CD14-positive monocyte (primary cell): ENCODE data around the gene CDH23. TPM values are rescaled to one million over a fixed set of nuclear protein-coding genes. Genes with fewer than 3 reads are reported as not detected.

Experiments
- DNase-seq, 3 donors: peaks; one replicate each; pipeline ENCODE4 v3.0.0-alpha.2; 2011 to 2022
- H2AFZ ChIP-seq: 2 replicates; pipeline ENCODE4 v1.6.0; 2012; ENCODE audit warnings: mild to moderate bottlenecking, low read depth, low read length, inconsistent platforms; ENCODE audit not compliant: insufficient read depth, poor library complexity, severe bottlenecking
- H3K27ac ChIP-seq, 2 donors: 1 replicate in 1 of 2; 2 replicates in 1 of 2; pipeline ENCODE4 v1.5.1; 2012 to 2013; ENCODE audit warnings: low read length in 2 of 2, control low read depth in 1 of 2, inconsistent platforms in 1 of 2, low read depth in 1 of 2, mild to moderate bottlenecking in 1 of 2
- H3K27me3 ChIP-seq, 2 donors: one replicate each; pipeline versions ENCODE4 v1.6.0 to v1.6.1; 2011 to 2013; ENCODE audit warnings: low read length in 2 of 2; ENCODE audit not compliant: control insufficient read depth in 2 of 2, insufficient read depth in 2 of 2
- H3K36me3 ChIP-seq, 2 donors: replicated peaks in 1 of 2; 1 replicate in 1 of 2; 2 replicates in 1 of 2; pipeline versions ENCODE4 v1.5.1 to v1.6.1; 2012 to 2013; ENCODE audit warnings: low read length in 2 of 2, control low read depth in 1 of 2, inconsistent platforms in 1 of 2, mild to moderate bottlenecking in 1 of 2; ENCODE audit not compliant: insufficient read depth in 2 of 2, control insufficient read depth in 1 of 2
- H3K4me1 ChIP-seq, 2 donors: 1 replicate in 1 of 2; 2 replicates in 1 of 2; pipeline versions ENCODE4 v1.5.1 to v1.6.1; 2012 to 2013; ENCODE audit warnings: low read length in 2 of 2, control low read depth in 1 of 2, inconsistent platforms in 1 of 2, mild to moderate bottlenecking in 1 of 2, moderate library complexity in 1 of 2; ENCODE audit not compliant: insufficient read depth in 2 of 2, control insufficient read depth in 1 of 2
- H3K4me2 ChIP-seq: replicated peaks from 2 replicates; pipeline ENCODE3; 2012; ENCODE audit warnings: low read length, moderate library complexity, mild to moderate bottlenecking; ENCODE audit not compliant: poor library complexity, severe bottlenecking; ENCODE audit errors: extremely low read depth
- H3K4me3 ChIP-seq, 3 experiments: fragments of 200-600 bp in 1 of 3; sonication (generic) in 1 of 3; replicated peaks in 1 of 3; 1 replicate in 2 of 3; 2 replicates in 1 of 3; pipeline ENCODE4 v1.5.1; 2011 to 2013; ENCODE audit warnings: low read length in 3 of 3, mild to moderate bottlenecking in 3 of 3, control low read depth in 2 of 3, low read depth in 2 of 3, inconsistent platforms in 1 of 3, moderate library complexity in 1 of 3
- H3K79me2 ChIP-seq: 2 replicates; pipeline ENCODE4 v1.6.0; 2012; ENCODE audit warnings: mild to moderate bottlenecking, control low read depth, inconsistent platforms, low read length, moderate library complexity; ENCODE audit not compliant: insufficient read depth
- H3K9ac ChIP-seq: 2 replicates; pipeline ENCODE4 v1.6.0; 2017; ENCODE audit warnings: low read length, mild to moderate bottlenecking; ENCODE audit not compliant: insufficient read depth, poor library complexity, severe bottlenecking
- H3K9me3 ChIP-seq, 2 donors: replicated peaks in 1 of 2; 1 replicate in 1 of 2; 2 replicates in 1 of 2; pipeline versions ENCODE4 v1.5.1 to v1.6.1; 2012 to 2013; ENCODE audit warnings: low read length in 2 of 2, control low read depth in 1 of 2; ENCODE audit not compliant: control insufficient read depth in 1 of 2, insufficient read depth in 1 of 2
- H4K20me1 ChIP-seq: 2 replicates; pipeline ENCODE4 v1.6.0; 2012; ENCODE audit warnings: mild to moderate bottlenecking, low read length, control low read depth, moderate library complexity; ENCODE audit not compliant: insufficient read depth
- H3K27ac Mint-ChIP-seq, 7 donors: one replicate each; pipeline ENCODE4 v1.8.0; 2020; ENCODE audit warnings: mild to moderate bottlenecking in 7 of 7, mixed read lengths in 7 of 7, moderate library complexity in 6 of 7, inconsistent platforms in 2 of 7
- H3K27me3 Mint-ChIP-seq, 3 donors: one replicate each; pipeline ENCODE4 v1.8.0; 2021 to 2022; ENCODE audit warnings: low read depth in 3 of 3, mild to moderate bottlenecking in 3 of 3, mixed read lengths in 3 of 3, moderate library complexity in 3 of 3, inconsistent platforms in 1 of 3
- H3K36me3 Mint-ChIP-seq, 2 donors: one replicate each; pipeline ENCODE4 v1.8.0; 2020; ENCODE audit warnings: mixed read lengths in 2 of 2, inconsistent platforms in 1 of 2, mild to moderate bottlenecking in 1 of 2
- H3K4me1 Mint-ChIP-seq: one replicate; pipeline ENCODE4 v1.8.0; 2020; ENCODE audit warnings: mild to moderate bottlenecking, mixed read lengths
- H3K4me3 Mint-ChIP-seq, 2 donors: one replicate each; pipeline ENCODE4 v1.8.0; 2020; ENCODE audit warnings: mild to moderate bottlenecking in 2 of 2, mixed read lengths in 2 of 2, moderate library complexity in 1 of 2
- H3K9me3 Mint-ChIP-seq, 7 donors: one replicate each; pipeline ENCODE4 v1.8.0; 2020 to 2022; ENCODE audit warnings: mixed read lengths in 7 of 7, mild to moderate bottlenecking in 6 of 7, moderate library complexity in 6 of 7, inconsistent platforms in 2 of 7
- WGBS: methylation state at CpG from one replicate; pipeline ENCODE4 v1.1.5; 2013; ENCODE audit warnings: missing lambda C conversion rate; ENCODE audit not compliant: insufficient coverage; 5-methylcytosine and 5-hydroxymethylcytosine counted together
- intact Hi-C, 2 donors: fragments of 100-400 bp; cut with micrococcal nuclease; formaldehyde crosslinking; loops; one replicate each; pipeline versions ENCODE4 v1.15.0 to v1.15.1; 2023
- polyA plus RNA-seq, 3 donors: library from polyadenylated mRNA; depleted of rRNA in 1 of 3; unstranded in 2 of 3; stranded (reverse) in 1 of 3; fragments of 300-500 nt in 2 of 3; fragments of >200 nt in 1 of 3; fragmentation: Illumina TruSeq in 2 of 3; gene quantifications; 1 replicate in 2 of 3; 2 replicates in 1 of 3; pipeline ENCODE4 v1.2.3, GENCODE V29; 2012 to 2021
- TF ChIP-seq, protein P1 (sequence below): fragments of 200-600 bp; IDR thresholded peaks from one replicate; pipeline ENCODE4 v1.8.0; 2022; ENCODE audit warnings: antibody characterized with exemption, mild to moderate bottlenecking

Gene CDH23
- polyA plus RNA-seq, 3 donors = 8.2 to 36.2 (median 10.5) TPM

- Histone ChIP-seq H3K36me3 (peaks cover 15 to 16% of the 10 kb centered on the region in 2 donors), H3K9ac (peak overlapping the region; percentile 49), H3K4me3 (peak overlapping the region in 1 of 3 experiments; percentile 10), H3K9me3 (no peaks in the 10 kb centered on the region), H3K79me2 (no peaks in the 10 kb centered on the region), H3K27me3 (no peaks in the 10 kb centered on the region), H3K4me2 (peak overlapping the region; percentile 10), H3K4me1 (peaks cover 87% of the 10 kb centered on the region in 2 donors), H2AFZ (no peak overlapping the region), H3K27ac (peak overlapping the region; percentile 76 to 86), H4K20me1 (no peaks in the 10 kb centered on the region)
- Mint-ChIP-seq H3K4me3 (peak overlapping the region in 1 of 2 donors; percentile 57), H3K4me1 (peaks cover 80% of the 10 kb centered on the region), H3K27ac (peak overlapping the region; percentile 74 to 98 (median 96)), H3K36me3 (peaks cover 16 to 24% of the 10 kb centered on the region in 2 donors), H3K27me3 (peaks cover 0 to 2% (median 0%) of the 10 kb centered on the region in 3 donors), H3K9me3 (peaks cover 0 to 4% (median 0%) of the 10 kb centered on the region in 7 donors)
- peak; percentile 48 to 77 (median 67) for DNase-seq
- WGBS = 53% methylated on average over 6 of the region's 8 CpGs
- intact Hi-C loops = loop anchor here in 1 of 2 donors (1.0 kb wide), 1 partner anchor 11 kb away; no protein-coding TSS in a partner anchor
- TF ChIP-seq, protein P1, sequence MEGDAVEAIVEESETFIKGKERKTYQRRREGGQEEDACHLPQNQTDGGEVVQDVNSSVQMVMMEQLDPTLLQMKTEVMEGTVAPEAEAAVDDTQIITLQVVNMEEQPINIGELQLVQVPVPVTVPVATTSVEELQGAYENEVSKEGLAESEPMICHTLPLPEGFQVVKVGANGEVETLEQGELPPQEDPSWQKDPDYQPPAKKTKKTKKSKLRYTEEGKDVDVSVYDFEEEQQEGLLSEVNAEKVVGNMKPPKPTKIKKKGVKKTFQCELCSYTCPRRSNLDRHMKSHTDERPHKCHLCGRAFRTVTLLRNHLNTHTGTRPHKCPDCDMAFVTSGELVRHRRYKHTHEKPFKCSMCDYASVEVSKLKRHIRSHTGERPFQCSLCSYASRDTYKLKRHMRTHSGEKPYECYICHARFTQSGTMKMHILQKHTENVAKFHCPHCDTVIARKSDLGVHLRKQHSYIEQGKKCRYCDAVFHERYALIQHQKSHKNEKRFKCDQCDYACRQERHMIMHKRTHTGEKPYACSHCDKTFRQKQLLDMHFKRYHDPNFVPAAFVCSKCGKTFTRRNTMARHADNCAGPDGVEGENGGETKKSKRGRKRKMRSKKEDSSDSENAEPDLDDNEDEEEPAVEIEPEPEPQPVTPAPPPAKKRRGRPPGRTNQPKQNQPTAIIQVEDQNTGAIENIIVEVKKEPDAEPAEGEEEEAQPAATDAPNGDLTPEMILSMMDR = no peak
Measured at GRCh38 chr10:71366690-71367089, 30.0 kb upstream of the CDH23 start.

DNA sequence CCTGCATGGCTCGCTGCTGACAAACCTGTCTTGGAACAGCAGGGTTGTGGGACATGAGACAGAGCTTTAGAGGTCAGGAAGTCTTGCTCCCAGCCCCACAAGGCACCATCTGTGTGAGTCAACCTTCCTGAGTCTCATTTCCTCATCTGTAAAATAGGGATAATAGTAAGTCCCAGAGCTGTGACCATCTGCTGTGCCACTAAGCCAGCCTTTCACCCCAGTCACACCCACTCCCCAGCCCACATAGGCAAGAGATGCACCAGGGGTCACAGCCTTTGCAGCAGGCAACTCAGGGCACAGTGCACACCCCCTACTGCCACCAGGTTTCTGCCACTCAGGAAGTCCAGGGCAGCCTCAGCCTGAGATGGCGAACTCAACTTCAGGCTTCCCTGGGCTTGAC, 29.4 kb upstream of the CDH23 start:
- H3K4me2 ChIP-seq = peak overlapping the region; percentile 10
- WGBS = 11% methylated on average over 2 of the region's 2 CpGs

More for the DNA sequence above, 29.4 kb upstream of the CDH23 start:
- Mint-ChIP-seq H3K27ac (peak overlapping the region; percentile 74 to 98 (median 96)), H3K9me3 (peaks cover 0 to 4% (median 0%) of the 10 kb centered on the region in 7 donors), H3K36me3 (peaks cover 10 to 18% of the 10 kb centered on the region in 2 donors), H3K27me3 (peaks cover 0 to 2% (median 0%) of the 10 kb centered on the region in 3 donors), H3K4me3 (peak overlapping the region in 1 of 2 donors; percentile 57), H3K4me1 (peaks cover 86% of the 10 kb centered on the region)
- peak overlapping the region; percentile 76 to 86 for H3K27ac ChIP-seq
- intact Hi-C loops = loop anchor here in 1 of 2 donors (1.0 kb wide), 1 partner anchor 10 kb away; no protein-coding TSS in a partner anchor
- no peaks in the 10 kb centered on the region for H3K79me2 ChIP-seq
- peaks cover 93% of the 10 kb centered on the region in 2 donors for H3K4me1 ChIP-seq
- TF ChIP-seq, protein P1 = no peak
- no peak overlapping the region for H2AFZ ChIP-seq
- peaks cover 9 to 10% of the 10 kb centered on the region in 2 donors for H3K36me3 ChIP-seq
- peak overlapping the region in 1 of 3 experiments; percentile 10 for H3K4me3 ChIP-seq
- DNase-seq = peak; percentile 82 to 90 (median 89)
- peak overlapping the region; percentile 49 for H3K9ac ChIP-seq
- no peaks in the 10 kb centered on the region for H3K9me3 ChIP-seq
- no peaks in the 10 kb centered on the region for H3K27me3 ChIP-seq
- H4K20me1 ChIP-seq = no peaks in the 10 kb centered on the region
